ENCODE measurements around the gene UNC13B. TPM values are rescaled to one million over a fixed set of nuclear protein-coding genes. Genes with fewer than 3 reads are reported as not detected.

Gene UNC13B
- total RNA-seq, 1 donor from 2014 or later, result 16.8 TPM

DNA sequence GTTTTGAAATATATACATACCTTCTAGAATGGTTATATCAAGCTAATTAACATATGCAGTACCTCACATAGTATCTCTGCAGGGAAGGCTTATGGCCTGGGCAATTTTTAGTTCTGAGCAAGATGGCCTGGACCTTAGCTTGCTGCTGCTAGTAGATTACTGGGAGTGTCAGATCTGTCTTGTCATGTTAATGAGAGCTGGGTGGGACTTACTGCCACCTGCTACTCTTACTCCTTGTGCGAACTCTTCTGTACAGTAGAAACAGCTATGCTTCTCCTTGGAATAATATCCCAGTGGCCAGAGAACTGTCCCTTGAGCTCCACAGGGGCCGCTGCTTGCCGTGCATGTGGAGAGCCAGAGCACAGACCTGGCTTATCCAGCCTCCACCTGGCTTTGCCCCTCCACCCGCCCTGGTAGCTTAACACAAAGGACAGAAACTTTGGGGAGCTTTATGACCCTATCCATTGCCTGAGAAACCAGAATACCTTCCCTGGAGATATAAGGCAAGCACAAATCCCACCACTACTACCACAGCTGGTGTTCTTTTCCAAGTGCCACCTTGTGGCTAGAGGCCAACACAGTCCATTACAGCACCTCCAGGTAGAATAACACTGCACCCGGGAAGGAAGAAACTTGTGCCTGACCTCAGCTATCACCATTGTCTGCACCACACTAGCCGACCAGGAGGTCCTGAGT lies 253.7 kb downstream of the UNC13B start:
- peak; percentile 26 for TF ChIP-seq CTCF (IDR thresholded peaks at IDR 0.05; ENCODE audit: insufficient read depth, low read length, severe bottlenecking)

DNA sequence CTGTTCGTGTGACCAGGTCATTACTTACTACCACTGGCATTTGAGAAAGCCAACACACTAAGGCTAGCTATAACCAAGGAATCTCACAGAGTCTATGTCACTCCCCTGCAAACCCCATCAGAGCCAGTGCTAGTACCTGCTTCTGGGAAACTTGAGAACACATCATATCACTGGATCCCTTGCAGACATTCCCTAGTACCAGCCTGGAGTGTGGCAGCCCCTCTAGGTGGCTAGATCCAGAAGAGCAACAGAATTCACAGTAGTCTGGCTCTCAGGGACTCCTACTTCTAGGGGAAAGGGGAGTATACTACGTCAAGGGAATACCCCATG lies 254.3 kb downstream of the UNC13B start:
- peak; percentile 43 for FAIRE-seq
- no peak for DNase-seq (ENCODE audit: low read depth)

More for the DNA sequence above, 253.7 kb downstream of the UNC13B start:
- no peak for FAIRE-seq
- Histone ChIP-seq H3K27me3 (ENCODE audit: control insufficient read depth, insufficient read depth, low read length) (no peaks in the 10 kb centered on the region), H3K36me3 (ENCODE audit: control insufficient read depth, insufficient read depth, low read length) (no peaks in the 10 kb centered on the region), H3K4me3 (ENCODE audit: low read depth, low read length) (no peak overlapping the region)
- peak; percentile 8 for DNase-seq (ENCODE audit: low read depth)

DNA sequence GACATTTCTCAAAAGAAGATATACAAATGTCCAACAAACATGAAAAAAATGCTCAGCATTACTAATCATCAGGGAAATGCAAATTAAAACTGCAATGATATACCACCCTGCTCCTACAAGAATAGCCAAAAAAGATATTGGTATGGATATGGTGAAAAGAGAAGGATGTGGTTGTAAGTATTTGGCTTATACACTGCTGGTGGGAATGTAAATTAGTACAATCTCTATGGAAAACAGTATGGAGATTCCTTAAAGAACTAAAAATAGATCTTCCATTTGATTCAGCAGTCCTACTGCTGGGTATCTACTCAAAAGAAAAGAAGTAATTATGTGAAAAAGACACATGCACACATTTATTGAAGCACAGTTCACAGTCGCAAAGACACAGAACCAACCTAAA lies 260.5 kb downstream of the UNC13B start:
- DNase-seq (ENCODE audit: low read depth) (no peak), FAIRE-seq (no peak)
- TF ChIP-seq CTCF (IDR thresholded peaks at IDR 0.05; ENCODE audit: insufficient read depth, low read length, severe bottlenecking), result no peak
- no peaks in the 10 kb centered on the region for H3K36me3 ChIP-seq (ENCODE audit: control insufficient read depth, insufficient read depth, low read length)
- H3K4me3 ChIP-seq (ENCODE audit: low read depth, low read length), result no peak overlapping the region
- no peaks in the 10 kb centered on the region for H3K27me3 ChIP-seq (ENCODE audit: control insufficient read depth, insufficient read depth, low read length)

More for the DNA sequence above, 254.3 kb downstream of the UNC13B start:
- Histone ChIP-seq H3K36me3 (ENCODE audit: control insufficient read depth, insufficient read depth, low read length) (no peaks in the 10 kb centered on the region), H3K27me3 (ENCODE audit: control insufficient read depth, insufficient read depth, low read length) (no peaks in the 10 kb centered on the region), H3K4me3 (ENCODE audit: low read depth, low read length) (no peak overlapping the region)
- TF ChIP-seq CTCF (IDR thresholded peaks at IDR 0.05; ENCODE audit: insufficient read depth, low read length, severe bottlenecking), result no peak

DNA sequence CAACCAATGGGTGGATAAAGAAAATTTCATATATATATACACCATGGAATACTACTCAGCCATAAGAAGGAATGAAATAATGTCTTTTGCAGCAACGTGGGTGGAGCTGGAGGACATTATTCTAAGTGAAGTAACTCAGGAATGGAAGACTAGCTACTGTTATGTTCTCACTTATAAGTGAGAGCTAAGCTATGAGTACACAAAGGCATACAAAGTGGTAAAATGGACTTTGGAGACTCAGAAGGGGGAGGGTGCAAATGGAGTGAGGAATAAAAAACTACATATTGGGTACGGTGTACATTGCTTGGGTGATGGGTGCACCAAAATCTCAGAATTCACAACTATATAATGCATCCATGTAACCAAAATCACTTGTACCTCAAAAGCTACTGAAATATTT lies 260.9 kb downstream of the UNC13B start:
- FAIRE-seq (no peak), DNase-seq (ENCODE audit: low read depth) (no peak)
- TF ChIP-seq CTCF (IDR thresholded peaks at IDR 0.05; ENCODE audit: insufficient read depth, low read length, severe bottlenecking), result no peak
- H3K36me3 ChIP-seq (ENCODE audit: control insufficient read depth, insufficient read depth, low read length), result no peaks in the 10 kb centered on the region
- no peak overlapping the region for H3K4me3 ChIP-seq (ENCODE audit: low read depth, low read length)
- H3K27me3 ChIP-seq (ENCODE audit: control insufficient read depth, insufficient read depth, low read length), result no peaks in the 10 kb centered on the region

DNA sequence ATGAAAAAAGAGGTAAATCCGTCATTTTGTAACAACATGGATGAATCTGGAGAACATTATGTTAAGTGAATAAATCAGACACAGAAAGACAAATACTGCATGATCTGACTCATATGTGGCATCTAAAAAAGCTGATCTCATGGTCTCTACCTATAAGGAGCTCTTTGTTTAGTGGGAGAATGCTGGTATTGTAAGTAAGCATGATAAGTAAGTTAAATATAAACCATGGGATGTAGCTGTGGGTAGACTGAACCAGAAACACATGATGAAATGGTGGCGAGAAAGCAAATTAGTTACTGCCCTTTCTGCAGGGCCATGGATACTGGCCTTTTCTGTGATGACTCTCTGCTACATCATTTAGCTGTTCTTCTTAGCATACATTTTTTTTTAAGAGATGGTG lies 261.7 kb downstream of the UNC13B start:
- DNase-seq (ENCODE audit: low read depth) (peak; percentile 41), FAIRE-seq (no peak)
- no peaks in the 10 kb centered on the region for H3K36me3 ChIP-seq (ENCODE audit: control insufficient read depth, insufficient read depth, low read length)
- H3K27me3 ChIP-seq (ENCODE audit: control insufficient read depth, insufficient read depth, low read length), result no peaks in the 10 kb centered on the region
- TF ChIP-seq CTCF (IDR thresholded peaks at IDR 0.05; ENCODE audit: insufficient read depth, low read length, severe bottlenecking), result no peak
- no peak overlapping the region for H3K4me3 ChIP-seq (ENCODE audit: low read depth, low read length)

Data from bronchial epithelial cell (primary cell).